ENCODE data around the gene GPR45. TPM values are rescaled to one million over a fixed set of nuclear protein-coding genes. Genes with fewer than 3 reads are reported as not detected.

Gene GPR45
- total and polyA plus RNA-seq, 11 donors: not detected

DNA sequence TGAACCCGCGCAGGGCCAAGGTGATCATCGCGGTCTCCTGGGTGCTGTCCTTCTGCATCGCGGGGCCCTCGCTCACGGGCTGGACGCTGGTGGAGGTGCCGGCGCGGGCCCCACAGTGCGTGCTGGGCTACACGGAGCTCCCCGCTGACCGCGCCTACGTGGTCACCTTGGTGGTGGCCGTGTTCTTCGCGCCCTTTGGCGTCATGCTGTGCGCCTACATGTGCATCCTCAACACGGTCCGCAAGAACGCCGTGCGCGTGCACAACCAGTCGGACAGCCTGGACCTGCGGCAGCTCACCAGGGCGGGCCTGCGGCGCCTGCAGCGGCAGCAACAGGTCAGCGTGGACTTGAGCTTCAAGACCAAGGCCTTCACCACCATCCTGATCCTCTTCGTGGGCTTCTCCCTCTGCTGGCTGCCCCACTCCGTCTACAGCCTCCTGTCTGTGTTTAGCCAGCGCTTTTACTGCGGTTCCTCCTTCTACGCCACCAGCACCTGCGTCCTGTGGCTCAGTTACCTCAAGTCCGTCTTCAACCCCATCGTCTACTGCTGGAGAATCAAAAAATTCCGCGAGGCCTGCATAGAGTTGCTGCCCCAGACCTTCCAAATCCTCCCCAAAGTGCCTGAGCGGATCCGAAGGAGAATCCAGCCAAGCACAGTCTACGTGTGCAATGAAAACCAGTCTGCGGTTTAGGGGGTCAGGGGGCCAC lies 897 bp downstream of the GPR45 start:
- DNase-seq (no peak), ATAC-seq (peak in 1 of 4 donors; percentile 25)
- TF ChIP-seq POLR2A (IDR thresholded peaks at IDR 0.05): no peak
- no peak for TF ChIP-seq CTCF (IDR thresholded peaks at IDR 0.05)
- H3K4me3 ChIP-seq: no peak overlapping the region
- peaks cover 0 to 6% (median 0%) of the 10 kb centered on the region in 12 donors for H3K4me1 ChIP-seq
- H3K27me3 ChIP-seq: no peaks in the 10 kb centered on the region
- H3K9me3 ChIP-seq: no peaks in the 10 kb centered on the region
- 96 to 97% (median 97%) methylated on average over 41 to 50 of the region's 50 CpGs for WGBS, 4 donors
- H3K27ac ChIP-seq: no peak overlapping the region
- intact Hi-C loops (cut with DNase I): no loop called here
- no peaks in the 10 kb centered on the region for H3K36me3 ChIP-seq

GRCh38 chr2:105243961-105244360 lies 2.4 kb downstream of the GPR45 start:
- ATAC-seq (no peak), DNase-seq (no peak)
- Histone ChIP-seq H3K27ac (no peak overlapping the region), H3K4me3 (no peak overlapping the region), H3K27me3 (no peaks in the 10 kb centered on the region), H3K9me3 (no peaks in the 10 kb centered on the region), H3K4me1 (no peaks in the 10 kb centered on the region), H3K36me3 (no peaks in the 10 kb centered on the region)
- 57 to 68% (median 61%) methylated on average over 5 of the region's 5 CpGs for WGBS, 4 donors
- TF ChIP-seq POLR2A (IDR thresholded peaks at IDR 0.05) (no peak), CTCF (IDR thresholded peaks at IDR 0.05) (peak in 1 of 12 donors; percentile 15)
- intact Hi-C loops (cut with DNase I): no loop called here

DNA sequence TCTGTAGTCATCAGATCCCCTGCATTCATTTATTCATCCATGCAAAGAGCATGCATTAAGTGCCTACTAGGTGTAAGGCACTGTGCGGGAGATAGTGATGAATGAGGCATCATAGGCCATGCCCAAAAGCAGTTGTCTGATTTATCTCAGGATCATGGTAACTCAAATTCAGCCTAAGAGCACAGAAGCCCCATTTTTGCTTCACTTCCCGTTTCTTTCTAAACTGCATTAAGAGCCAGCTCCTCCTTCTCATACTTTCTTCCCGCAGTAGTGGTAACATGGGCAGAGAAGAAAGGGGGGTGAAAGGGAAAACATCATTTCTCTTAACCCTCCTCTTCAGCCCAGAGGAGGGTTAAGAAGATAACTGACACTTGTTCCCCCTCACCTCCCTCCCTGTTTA lies 2.9 kb downstream of the GPR45 start:
- TF ChIP-seq CTCF (IDR thresholded peaks at IDR 0.05) (no peak), POLR2A (IDR thresholded peaks at IDR 0.05) (no peak)

GRCh38 chr2:105248316-105249070 lies 7.0 kb downstream of the GPR45 start:
- no peaks in the 10 kb centered on the region for H3K36me3 ChIP-seq
- no peak overlapping the region for H3K4me3 ChIP-seq
- no peaks in the 10 kb centered on the region for H3K4me1 ChIP-seq
- H3K27me3 ChIP-seq: no peaks in the 10 kb centered on the region
- ATAC-seq: no peak
- H3K9me3 ChIP-seq: no peaks in the 10 kb centered on the region
- no peak for DNase-seq
- H3K27ac ChIP-seq: no peak overlapping the region
- TF ChIP-seq POLR2A (IDR thresholded peaks at IDR 0.05) (no peak), CTCF (IDR thresholded peaks at IDR 0.05) (no peak)
- 50 to 59% (median 55%) methylated on average over 4 of the region's 4 CpGs for WGBS, 4 donors
- intact Hi-C loops (cut with DNase I): no loop called here

More for the DNA sequence above, 2.9 kb downstream of the GPR45 start:
- DNase-seq: no peak
- intact Hi-C loops (cut with DNase I): no loop called here
- H3K27ac ChIP-seq: no peak overlapping the region
- H3K9me3 ChIP-seq: no peaks in the 10 kb centered on the region
- H3K36me3 ChIP-seq: no peaks in the 10 kb centered on the region
- 70 to 89% (median 86%) methylated on average over 3 of the region's 3 CpGs for WGBS, 4 donors
- no peaks in the 10 kb centered on the region for H3K27me3 ChIP-seq
- H3K4me1 ChIP-seq: no peaks in the 10 kb centered on the region
- no peak for ATAC-seq
- no peak overlapping the region for H3K4me3 ChIP-seq
